HEK293 (cell line): ENCODE data around the gene SETD7.

ENCODE experiments used
- CTCF ChIA-PET: fragments of 350-600 bp; formaldehyde crosslinking; extraction: SDS; loops from one replicate; lab custom pipeline; 2021; ENCODE audit warnings: antibody characterized with exemption; lab: Yijun Ruan, JAX
- POLR2A ChIA-PET: fragments of 300-600 bp; formaldehyde crosslinking; extraction: SDS; loops from one replicate; lab custom pipeline; 2020; ENCODE audit warnings: antibody characterized with exemption, inconsistent platforms; lab: Yijun Ruan, JAX
- H3K27ac ChIP-seq: fragments of 200-500 bp; sonication (Bioruptor generic); 2 replicates; pipeline ENCODE4 v1.5.1; 2014; ENCODE audit warnings: low read depth, low read length, control low read depth, inconsistent platforms; ENCODE audit errors: extremely low read depth
- H3K36me3 ChIP-seq, 2 experiments: fragments of 200-500 bp in 1 of 2; sonication (Bioruptor generic) in 1 of 2; 1 replicate in 1 of 2; 2 replicates in 1 of 2; pipeline ENCODE4 v1.5.1; 2014 to 2017; ENCODE audit warnings: inconsistent platforms in 2 of 2, low read length in 2 of 2; ENCODE audit not compliant: control insufficient read depth in 2 of 2, insufficient read depth in 1 of 2
- H3K4me1 ChIP-seq: fragments of 200-500 bp; sonication (Bioruptor generic); 2 replicates; pipeline ENCODE4 v1.5.1; 2014; ENCODE audit warnings: mild to moderate bottlenecking, low read length, inconsistent platforms; ENCODE audit not compliant: control insufficient read depth, insufficient read depth
- H3K4me3 ChIP-seq: 2 replicates; pipeline ENCODE4 v1.5.1; 2011; ENCODE audit warnings: low read depth, mild to moderate bottlenecking, control low read depth, low read length, moderate library complexity
- H3K9me3 ChIP-seq: fragments of 200-500 bp; sonication (Bioruptor generic); 2 replicates; pipeline ENCODE4 v1.5.1; 2014; ENCODE audit warnings: low read depth, low read length, inconsistent platforms; ENCODE audit not compliant: control insufficient read depth, insufficient read depth
- FEZF1 ChIP-seq: fragments of 450-650 bp; formaldehyde crosslinking; IDR thresholded peaks from 2 replicates; pipeline ENCODE4 v1.5.1; 2016; ENCODE audit warnings: missing biosample characterization, missing genetic modification characterization
- GLIS1 ChIP-seq: fragments of 450-650 bp; formaldehyde crosslinking; IDR thresholded peaks from 2 replicates; pipeline ENCODE4 v1.5.1; 2016; ENCODE audit warnings: missing biosample characterization, missing genetic modification characterization
- MYNN ChIP-seq: fragments of 450-650 bp; formaldehyde crosslinking; IDR thresholded peaks from 2 replicates; pipeline ENCODE4 v1.5.1; 2016; ENCODE audit warnings: missing biosample characterization, missing genetic modification characterization, borderline replicate concordance
- ZNF248 ChIP-seq: fragments of 450-650 bp; formaldehyde crosslinking; IDR thresholded peaks from 2 replicates; pipeline ENCODE4 v1.5.1; 2017; ENCODE audit warnings: missing biosample characterization, missing genetic modification characterization
- ZNF266 ChIP-seq: fragments of 450-650 bp; formaldehyde crosslinking; IDR thresholded peaks from 2 replicates; pipeline ENCODE4 v1.5.1; 2016; ENCODE audit warnings: missing biosample characterization, missing genetic modification characterization, low read depth
- ZNF354C ChIP-seq: fragments of 450-650 bp; formaldehyde crosslinking; IDR thresholded peaks from 2 replicates; pipeline ENCODE4 v1.5.1; 2016; ENCODE audit warnings: missing biosample characterization, missing genetic modification characterization, low read depth, borderline replicate concordance
- ZNF626 ChIP-seq: fragments of 450-650 bp; sonication (Bioruptor Pico); formaldehyde crosslinking; IDR thresholded peaks from 2 replicates; pipeline ENCODE4 v1.5.1; 2018; ENCODE audit warnings: missing biosample characterization, missing genetic modification characterization, inconsistent platforms
- ZNF654 ChIP-seq: fragments of 450-650 bp; formaldehyde crosslinking; IDR thresholded peaks from 2 replicates; pipeline ENCODE4 v1.5.1; 2016; ENCODE audit warnings: low read depth, missing biosample characterization, missing genetic modification characterization
- ZNF785 ChIP-seq: fragments of 450-650 bp; formaldehyde crosslinking; IDR thresholded peaks from 2 replicates; pipeline ENCODE4 v1.5.1; 2016; ENCODE audit warnings: missing biosample characterization, missing genetic modification characterization
- ZNF792 ChIP-seq: fragments of 450-650 bp; formaldehyde crosslinking; IDR thresholded peaks from 2 replicates; pipeline ENCODE4 v1.5.1; 2016; ENCODE audit warnings: missing biosample characterization, missing genetic modification characterization
- ZNF843 ChIP-seq: fragments of 450-650 bp; formaldehyde crosslinking; IDR thresholded peaks from 2 replicates; pipeline ENCODE4 v1.5.1; 2016; ENCODE audit warnings: missing biosample characterization, missing genetic modification characterization
- TF ChIP-seq, protein P1 (sequence below): fragments of 450-650 bp; formaldehyde crosslinking; IDR thresholded peaks from 2 replicates; pipeline ENCODE4 v1.5.1; 2016; ENCODE audit warnings: missing biosample characterization, missing genetic modification characterization
- TF ChIP-seq, protein P2 (sequence below): fragments of 450-650 bp; formaldehyde crosslinking; IDR thresholded peaks from 2 replicates; pipeline ENCODE4 v1.5.0; 2017; ENCODE audit warnings: missing biosample characterization, missing genetic modification characterization, borderline replicate concordance
- TF ChIP-seq, protein P3 (sequence below): fragments of 450-650 bp; formaldehyde crosslinking; IDR thresholded peaks from 2 replicates; pipeline ENCODE4 v1.5.1; 2016; ENCODE audit warnings: missing biosample characterization, missing genetic modification characterization
- TF ChIP-seq, protein P4 (sequence below): fragments of 450-650 bp; formaldehyde crosslinking; IDR thresholded peaks from 2 replicates; pipeline ENCODE4 v1.5.1; 2017; ENCODE audit warnings: missing biosample characterization, missing genetic modification characterization
- TF ChIP-seq, protein P5 (sequence below): fragments of 450-650 bp; formaldehyde crosslinking; IDR thresholded peaks from 2 replicates; pipeline ENCODE4 v1.5.1; 2017; ENCODE audit warnings: missing biosample characterization, missing genetic modification characterization
- TF ChIP-seq, protein P6 (sequence below): fragments of 450-650 bp; formaldehyde crosslinking; IDR thresholded peaks from 2 replicates; pipeline ENCODE4 v1.5.1; 2016; ENCODE audit warnings: missing biosample characterization, missing genetic modification characterization
- TF ChIP-seq, protein P7 (sequence below): IDR thresholded peaks from 2 replicates; pipeline ENCODE4 v1.6.1; 2011; ENCODE audit warnings: mild to moderate bottlenecking, low read depth, low read length, borderline replicate concordance
- TF ChIP-seq, protein P8 (sequence below): fragments of 450-650 bp; formaldehyde crosslinking; IDR thresholded peaks from 2 replicates; pipeline ENCODE4 v1.5.1; 2016; ENCODE audit warnings: missing biosample characterization, missing genetic modification characterization

SETD7 gene

DNA sequence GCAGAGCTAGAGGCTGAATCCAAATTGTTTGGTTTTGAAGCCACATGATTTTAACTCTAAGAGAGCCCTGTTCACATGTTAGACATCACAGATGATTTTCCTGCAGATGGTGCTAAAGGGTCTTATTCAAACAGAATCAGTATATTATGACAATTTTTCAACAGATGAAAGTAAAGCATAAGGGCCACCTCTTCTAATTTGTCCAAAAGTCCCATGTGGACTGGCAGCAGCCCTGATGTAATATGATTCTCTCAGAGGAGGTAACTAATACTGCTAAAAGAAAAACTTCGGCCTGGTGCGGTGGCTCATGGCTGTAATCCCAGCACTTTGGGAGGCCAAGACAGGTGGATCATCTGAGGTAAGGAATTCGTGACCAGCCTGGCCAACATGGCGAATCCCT, 26.0 kb upstream of the SETD7 start:
- POLR2A ChIA-PET, result no interaction called here
- TF ChIP-seq ZNF785 (tag by site-specific recombination) (no peak), ZNF626 (tag by site-specific recombination) (no peak), FEZF1 (tag by site-specific recombination) (no peak), ZNF248 (tag by site-specific recombination) (no peak), ZNF654 (tag by site-specific recombination) (peak; percentile 38), GLIS1 (tag by site-specific recombination) (peak; percentile 78)
- TF ChIP-seq, protein P1, sequence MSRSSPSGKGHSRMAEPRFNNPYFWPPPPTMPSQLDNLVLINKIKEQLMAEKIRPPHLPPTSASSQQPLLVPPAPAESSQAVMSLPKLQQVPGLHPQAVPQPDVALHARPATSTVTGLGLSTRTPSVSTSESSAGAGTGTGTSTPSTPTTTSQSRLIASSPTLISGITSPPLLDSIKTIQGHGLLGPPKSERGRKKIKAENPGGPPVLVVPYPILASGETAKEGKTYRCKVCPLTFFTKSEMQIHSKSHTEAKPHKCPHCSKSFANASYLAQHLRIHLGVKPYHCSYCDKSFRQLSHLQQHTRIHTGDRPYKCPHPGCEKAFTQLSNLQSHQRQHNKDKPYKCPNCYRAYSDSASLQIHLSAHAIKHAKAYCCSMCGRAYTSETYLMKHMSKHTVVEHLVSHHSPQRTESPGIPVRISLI (tag by site-specific recombination), result no peak
- TF ChIP-seq, protein P2, sequence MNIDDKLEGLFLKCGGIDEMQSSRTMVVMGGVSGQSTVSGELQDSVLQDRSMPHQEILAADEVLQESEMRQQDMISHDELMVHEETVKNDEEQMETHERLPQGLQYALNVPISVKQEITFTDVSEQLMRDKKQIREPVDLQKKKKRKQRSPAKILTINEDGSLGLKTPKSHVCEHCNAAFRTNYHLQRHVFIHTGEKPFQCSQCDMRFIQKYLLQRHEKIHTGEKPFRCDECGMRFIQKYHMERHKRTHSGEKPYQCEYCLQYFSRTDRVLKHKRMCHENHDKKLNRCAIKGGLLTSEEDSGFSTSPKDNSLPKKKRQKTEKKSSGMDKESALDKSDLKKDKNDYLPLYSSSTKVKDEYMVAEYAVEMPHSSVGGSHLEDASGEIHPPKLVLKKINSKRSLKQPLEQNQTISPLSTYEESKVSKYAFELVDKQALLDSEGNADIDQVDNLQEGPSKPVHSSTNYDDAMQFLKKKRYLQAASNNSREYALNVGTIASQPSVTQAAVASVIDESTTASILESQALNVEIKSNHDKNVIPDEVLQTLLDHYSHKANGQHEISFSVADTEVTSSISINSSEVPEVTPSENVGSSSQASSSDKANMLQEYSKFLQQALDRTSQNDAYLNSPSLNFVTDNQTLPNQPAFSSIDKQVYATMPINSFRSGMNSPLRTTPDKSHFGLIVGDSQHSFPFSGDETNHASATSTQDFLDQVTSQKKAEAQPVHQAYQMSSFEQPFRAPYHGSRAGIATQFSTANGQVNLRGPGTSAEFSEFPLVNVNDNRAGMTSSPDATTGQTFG (tag by site-specific recombination), result no peak
- TF ChIP-seq, protein P3, sequence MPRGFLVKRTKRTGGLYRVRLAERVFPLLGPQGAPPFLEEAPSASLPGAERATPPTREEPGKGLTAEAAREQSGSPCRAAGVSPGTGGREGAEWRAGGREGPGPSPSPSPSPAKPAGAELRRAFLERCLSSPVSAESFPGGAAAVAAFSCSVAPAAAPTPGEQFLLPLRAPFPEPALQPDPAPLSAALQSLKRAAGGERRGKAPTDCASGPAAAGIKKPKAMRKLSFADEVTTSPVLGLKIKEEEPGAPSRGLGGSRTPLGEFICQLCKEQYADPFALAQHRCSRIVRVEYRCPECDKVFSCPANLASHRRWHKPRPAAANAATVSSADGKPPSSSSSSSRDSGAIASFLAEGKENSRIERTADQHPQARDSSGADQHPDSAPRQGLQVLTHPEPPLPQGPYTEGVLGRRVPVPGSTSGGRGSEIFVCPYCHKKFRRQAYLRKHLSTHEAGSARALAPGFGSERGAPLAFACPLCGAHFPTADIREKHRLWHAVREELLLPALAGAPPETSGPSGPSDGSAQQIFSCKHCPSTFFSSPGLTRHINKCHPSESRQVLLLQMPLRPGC (tag by site-specific recombination), result no peak
- TF ChIP-seq, protein P4, sequence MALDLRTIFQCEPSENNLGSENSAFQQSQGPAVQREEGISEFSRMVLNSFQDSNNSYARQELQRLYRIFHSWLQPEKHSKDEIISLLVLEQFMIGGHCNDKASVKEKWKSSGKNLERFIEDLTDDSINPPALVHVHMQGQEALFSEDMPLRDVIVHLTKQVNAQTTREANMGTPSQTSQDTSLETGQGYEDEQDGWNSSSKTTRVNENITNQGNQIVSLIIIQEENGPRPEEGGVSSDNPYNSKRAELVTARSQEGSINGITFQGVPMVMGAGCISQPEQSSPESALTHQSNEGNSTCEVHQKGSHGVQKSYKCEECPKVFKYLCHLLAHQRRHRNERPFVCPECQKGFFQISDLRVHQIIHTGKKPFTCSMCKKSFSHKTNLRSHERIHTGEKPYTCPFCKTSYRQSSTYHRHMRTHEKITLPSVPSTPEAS (tag by site-specific recombination), result no peak
- CTCF ChIA-PET, result interaction anchor here (0.7 to 1.1 kb wide), 3 partner anchors 13 to 74 kb away, joined by 3 read pairs; no protein-coding TSS in a partner anchor
- Histone ChIP-seq H3K4me3 (no peak overlapping the region), H3K27ac (no peak overlapping the region), H3K9me3 (no peaks in the 10 kb centered on the region), H3K36me3 (no peaks in the 10 kb centered on the region), H3K4me1 (no peaks in the 10 kb centered on the region; the same call in 1 of the 2 replicates)

DNA sequence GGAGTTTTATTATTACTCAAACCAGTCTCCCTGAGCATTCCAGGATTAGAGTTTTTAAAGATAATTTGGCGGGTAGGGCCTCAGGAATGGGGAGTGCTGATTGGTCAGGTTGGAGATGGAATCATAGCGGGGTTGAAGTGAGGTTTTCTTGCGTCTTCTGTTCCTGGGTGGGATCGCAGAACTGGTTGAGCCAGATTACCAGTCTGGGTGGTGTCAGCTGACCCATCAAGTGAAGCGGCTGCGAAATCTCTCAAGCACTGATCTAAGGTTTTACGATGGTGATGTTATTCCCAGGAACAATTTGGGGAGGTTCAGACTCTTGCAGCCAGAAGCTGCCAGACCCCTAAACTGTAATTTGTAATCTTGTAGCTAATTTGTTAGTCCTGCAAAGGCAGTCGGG, 25.1 kb upstream of the SETD7 start:
- POLR2A ChIA-PET, result no interaction called here
- Histone ChIP-seq H3K36me3 (no peaks in the 10 kb centered on the region), H3K4me1 (no peaks in the 10 kb centered on the region; the same call in 1 of the 2 replicates), H3K4me3 (no peak overlapping the region), H3K27ac (no peak overlapping the region), H3K9me3 (no peaks in the 10 kb centered on the region)
- CTCF ChIA-PET, result no interaction called here
- TF ChIP-seq, protein P5, sequence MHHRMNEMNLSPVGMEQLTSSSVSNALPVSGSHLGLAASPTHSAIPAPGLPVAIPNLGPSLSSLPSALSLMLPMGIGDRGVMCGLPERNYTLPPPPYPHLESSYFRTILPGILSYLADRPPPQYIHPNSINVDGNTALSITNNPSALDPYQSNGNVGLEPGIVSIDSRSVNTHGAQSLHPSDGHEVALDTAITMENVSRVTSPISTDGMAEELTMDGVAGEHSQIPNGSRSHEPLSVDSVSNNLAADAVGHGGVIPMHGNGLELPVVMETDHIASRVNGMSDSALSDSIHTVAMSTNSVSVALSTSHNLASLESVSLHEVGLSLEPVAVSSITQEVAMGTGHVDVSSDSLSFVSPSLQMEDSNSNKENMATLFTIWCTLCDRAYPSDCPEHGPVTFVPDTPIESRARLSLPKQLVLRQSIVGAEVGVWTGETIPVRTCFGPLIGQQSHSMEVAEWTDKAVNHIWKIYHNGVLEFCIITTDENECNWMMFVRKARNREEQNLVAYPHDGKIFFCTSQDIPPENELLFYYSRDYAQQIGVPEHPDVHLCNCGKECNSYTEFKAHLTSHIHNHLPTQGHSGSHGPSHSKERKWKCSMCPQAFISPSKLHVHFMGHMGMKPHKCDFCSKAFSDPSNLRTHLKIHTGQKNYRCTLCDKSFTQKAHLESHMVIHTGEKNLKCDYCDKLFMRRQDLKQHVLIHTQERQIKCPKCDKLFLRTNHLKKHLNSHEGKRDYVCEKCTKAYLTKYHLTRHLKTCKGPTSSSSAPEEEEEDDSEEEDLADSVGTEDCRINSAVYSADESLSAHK (tag by site-specific recombination), result no peak
- TF ChIP-seq, protein P6, sequence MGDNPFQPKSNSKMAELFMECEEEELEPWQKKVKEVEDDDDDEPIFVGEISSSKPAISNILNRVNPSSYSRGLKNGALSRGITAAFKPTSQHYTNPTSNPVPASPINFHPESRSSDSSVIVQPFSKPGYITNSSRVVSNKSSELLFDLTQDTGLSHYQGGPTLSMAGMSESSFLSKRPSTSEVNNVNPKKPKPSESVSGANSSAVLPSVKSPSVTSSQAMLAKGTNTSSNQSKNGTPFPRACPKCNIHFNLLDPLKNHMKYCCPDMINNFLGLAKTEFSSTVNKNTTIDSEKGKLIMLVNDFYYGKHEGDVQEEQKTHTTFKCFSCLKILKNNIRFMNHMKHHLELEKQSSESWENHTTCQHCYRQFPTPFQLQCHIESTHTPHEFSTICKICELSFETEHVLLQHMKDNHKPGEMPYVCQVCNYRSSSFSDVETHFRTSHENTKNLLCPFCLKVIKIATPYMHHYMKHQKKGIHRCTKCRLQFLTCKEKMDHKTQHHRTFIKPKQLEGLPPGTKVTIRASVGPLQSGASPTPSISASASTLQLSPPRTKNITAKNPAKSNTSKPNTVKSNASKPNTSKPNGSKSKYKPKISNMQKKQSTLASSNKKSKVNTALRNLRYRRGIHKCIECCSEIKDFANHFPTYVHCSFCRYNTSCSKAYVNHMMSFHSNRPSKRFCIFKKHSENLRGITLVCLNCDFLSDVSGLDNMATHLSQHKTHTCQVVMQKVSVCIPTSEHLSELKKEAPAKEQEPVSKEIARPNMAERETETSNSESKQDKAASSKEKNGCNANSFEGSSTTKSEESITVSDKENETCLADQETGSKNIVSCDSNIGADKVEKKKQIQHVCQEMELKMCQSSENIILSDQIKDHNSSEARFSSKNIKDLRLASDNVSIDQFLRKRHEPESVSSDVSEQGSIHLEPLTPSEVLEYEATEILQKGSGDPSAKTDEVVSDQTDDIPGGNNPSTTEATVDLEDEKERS (tag by site-specific recombination), result no peak
- TF ChIP-seq ZNF266 (tag by site-specific recombination) (no peak), ZNF792 (tag by site-specific recombination) (no peak), ZNF843 (tag by site-specific recombination) (no peak), MYNN (tag by site-specific recombination) (no peak), ZNF354C (no peak)
- TF ChIP-seq, protein P7, sequence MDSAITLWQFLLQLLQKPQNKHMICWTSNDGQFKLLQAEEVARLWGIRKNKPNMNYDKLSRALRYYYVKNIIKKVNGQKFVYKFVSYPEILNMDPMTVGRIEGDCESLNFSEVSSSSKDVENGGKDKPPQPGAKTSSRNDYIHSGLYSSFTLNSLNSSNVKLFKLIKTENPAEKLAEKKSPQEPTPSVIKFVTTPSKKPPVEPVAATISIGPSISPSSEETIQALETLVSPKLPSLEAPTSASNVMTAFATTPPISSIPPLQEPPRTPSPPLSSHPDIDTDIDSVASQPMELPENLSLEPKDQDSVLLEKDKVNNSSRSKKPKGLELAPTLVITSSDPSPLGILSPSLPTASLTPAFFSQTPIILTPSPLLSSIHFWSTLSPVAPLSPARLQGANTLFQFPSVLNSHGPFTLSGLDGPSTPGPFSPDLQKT, result no peak
- TF ChIP-seq, protein P8, sequence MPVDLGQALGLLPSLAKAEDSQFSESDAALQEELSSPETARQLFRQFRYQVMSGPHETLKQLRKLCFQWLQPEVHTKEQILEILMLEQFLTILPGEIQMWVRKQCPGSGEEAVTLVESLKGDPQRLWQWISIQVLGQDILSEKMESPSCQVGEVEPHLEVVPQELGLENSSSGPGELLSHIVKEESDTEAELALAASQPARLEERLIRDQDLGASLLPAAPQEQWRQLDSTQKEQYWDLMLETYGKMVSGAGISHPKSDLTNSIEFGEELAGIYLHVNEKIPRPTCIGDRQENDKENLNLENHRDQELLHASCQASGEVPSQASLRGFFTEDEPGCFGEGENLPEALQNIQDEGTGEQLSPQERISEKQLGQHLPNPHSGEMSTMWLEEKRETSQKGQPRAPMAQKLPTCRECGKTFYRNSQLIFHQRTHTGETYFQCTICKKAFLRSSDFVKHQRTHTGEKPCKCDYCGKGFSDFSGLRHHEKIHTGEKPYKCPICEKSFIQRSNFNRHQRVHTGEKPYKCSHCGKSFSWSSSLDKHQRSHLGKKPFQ, result no peak
